HG03520 (cell line): ENCODE measurements around the gene AEBP2.

ENCODE experiments used
- ATAC-seq: cut with Tn5 transposase; IDR thresholded peaks from one replicate; pipeline ENCODE4 v1.9.1; 2021; ENCODE audit warnings: mild to moderate bottlenecking, moderate library complexity; ENCODE audit not compliant: unreplicated experiment

Gene AEBP2

DNA sequence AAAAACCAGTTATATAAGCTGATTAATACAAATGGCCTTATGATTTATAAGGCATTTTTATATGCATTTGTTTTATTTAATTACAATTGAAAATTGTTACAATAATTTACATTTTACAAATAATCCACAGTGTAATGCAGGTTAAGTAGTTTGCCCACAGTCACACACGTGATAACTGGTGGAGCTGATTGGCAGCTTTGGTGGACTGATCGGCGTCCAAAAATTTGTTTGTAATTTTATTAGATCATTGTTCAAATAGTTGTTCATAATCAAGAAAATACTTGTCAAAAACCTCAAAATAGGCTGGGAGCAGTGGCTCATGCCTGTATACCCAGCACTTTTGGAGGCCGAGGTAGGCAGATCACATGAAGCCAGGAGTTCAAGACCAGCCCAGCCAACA is 59.7 kb downstream of the AEBP2 start:
- ATAC-seq = no peak

DNA sequence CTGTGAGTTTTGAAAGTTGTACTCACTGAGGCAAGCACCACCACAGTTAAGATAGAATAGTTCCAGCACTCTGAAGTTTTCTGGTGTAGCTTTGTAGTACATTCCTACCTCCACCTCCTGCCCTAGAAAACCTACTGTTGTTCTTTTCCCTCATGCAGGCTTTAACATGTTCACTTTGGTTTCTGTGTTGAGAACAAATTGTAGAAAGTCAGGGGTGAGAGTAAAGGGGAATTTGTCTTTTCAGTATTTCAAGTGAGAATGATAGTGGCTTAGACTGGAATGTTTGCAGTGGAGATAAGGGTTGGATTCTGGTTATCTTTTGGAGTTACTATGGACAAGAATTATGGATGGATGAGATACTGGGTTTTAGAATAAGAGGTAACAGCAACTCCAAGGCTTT is 67.2 kb downstream of the AEBP2 start:
- ATAC-seq = no peak

DNA sequence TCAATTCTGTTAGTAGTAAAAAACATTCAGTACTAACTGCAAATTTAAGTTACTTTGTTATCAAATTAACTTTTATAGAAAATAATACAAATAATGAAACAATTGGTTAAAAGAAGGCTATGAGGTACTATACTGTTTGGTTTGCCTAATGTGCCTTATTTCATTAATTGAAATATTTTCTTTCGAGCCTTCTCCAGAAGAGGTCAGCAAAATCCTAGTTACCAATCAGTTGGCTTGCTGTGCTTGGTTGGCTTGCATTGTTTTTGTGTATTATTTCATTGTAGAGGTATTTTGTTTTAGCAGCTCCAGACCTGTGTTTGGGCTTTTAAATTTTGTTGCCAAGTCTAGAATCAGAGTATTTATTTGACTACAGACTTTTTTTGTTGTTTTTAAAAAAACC is 68.5 kb downstream of the AEBP2 start:
- no peak for ATAC-seq

DNA sequence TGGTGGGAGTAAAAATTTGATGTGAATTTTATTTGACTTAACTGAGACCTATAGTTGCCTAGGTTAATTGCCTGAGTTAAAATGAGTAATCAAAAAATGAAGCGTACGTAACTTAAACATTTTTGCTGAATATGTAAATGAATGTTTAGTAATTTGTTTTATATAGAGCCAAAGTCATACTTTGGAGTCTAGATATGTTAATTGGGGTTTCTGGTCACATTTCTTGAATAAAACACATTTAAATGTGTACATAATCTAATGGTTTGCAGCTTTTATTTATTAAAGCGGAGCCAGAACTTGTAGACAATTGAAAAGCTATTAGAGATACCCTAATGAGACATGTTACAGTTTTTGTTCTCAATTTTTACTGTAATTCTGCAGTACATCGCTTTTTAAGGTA is 71.2 kb downstream of the AEBP2 start:
- ATAC-seq = no peak

DNA sequence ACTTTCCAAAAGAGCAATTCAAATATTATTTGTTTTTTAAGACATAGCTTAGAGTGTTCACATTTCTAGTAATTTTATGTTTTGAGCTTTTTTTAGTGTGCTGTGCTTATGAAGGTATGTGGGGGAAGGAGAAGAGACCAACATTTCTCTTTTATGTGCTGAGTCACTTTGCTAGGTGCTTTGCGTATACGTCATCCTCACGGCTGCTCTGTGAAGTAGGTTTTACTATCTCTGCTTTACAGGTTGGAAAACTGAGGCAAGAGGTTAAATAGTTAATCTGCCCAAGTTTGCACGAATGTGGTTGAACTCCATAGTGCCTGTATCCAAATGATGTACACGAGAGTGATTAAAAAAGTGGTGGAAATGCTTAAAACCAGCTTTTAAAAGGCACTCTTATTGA is 75.9 kb downstream of the AEBP2 start:
- ATAC-seq = no peak

DNA sequence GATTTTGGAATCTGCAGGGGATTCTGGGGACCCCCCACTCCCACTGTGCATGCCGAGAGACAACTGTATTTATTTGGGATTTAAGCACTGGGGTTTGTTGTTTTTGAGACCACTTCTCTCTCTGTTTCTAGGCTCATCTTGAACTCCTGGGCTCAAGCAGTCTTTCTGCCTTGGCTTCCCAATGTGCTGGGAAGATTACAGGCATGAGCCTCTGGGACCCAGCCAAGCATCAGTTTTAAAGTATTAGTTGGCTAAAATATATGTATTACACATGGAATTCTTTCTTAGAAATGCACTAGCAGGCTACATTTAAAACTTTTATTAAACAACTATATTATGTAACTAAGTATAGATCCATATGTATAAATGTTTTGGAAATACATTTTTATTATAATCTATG is 78.3 kb downstream of the AEBP2 start:
- ATAC-seq = no peak

DNA sequence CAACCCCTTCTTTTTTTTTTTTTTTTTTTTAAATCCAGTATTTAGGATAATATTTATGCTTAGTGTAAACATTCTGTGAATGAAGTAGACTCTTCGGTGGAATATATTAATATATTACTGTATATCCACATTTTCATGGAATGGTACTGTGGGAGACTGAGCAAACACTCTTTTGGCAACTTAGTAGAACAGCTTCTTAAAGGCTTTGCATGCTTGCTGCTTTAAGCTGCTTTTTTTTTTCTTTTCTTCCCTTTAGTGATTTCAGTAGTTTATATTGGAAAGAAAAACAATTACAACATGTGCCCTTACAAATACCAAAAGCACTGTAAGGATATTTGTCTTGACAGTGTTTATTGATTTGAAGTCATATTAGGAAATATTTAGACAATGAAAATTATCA is 78.9 kb downstream of the AEBP2 start:
- ATAC-seq = no peak

DNA sequence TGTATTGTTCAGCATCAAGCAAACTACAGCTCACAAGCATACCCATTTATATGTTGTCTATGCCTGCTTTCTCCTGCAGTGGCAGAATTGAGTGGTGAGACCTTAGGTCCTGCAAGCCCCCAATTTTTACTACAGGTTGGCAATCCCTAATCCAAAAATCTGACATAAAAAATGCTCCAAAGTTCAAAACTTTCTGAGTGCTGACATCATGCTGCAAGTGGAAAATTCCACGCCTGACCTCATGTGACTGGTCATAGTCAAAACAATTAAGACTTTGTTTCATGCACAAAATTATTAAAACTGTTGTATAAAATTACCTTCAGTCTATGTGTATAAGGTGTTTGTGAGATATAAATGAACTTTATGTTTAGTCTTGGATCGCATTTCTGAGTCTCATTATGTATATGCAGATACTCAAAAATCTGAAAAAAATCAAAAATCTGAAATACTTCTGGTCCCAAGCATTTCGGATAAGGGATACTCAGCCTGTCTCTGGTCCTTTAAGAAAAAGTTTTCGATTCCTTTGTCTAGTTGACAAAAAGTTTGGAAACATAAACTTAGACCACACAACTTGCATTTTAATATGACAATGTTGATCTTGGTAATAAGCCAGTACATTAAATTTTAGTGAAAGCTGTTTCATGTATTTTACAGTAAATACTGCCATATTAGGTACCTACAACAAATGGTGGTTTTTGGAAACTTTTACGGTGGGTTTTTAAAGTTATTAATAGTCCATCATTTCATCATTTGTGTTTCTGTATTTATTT is 81.5 kb downstream of the AEBP2 start:
- no peak for ATAC-seq

DNA sequence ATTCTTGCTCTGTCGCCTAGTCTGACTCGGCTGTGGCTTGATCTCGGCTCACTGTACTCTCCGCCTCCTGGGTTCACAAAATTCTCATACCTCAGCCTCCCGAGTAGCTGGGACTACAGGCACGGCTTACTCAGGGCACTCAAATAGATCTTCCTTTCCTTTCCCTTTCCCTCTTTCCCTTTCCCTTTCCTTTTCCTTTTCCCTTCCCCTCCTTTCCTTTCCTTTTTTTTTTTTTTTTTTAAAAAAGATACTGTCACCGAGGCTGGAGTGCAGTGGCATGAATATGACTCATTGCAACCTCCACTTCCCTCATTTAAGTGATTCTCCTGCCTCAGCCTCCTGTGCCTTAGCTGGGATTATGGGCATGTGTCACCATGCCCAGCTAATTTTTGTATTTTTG is 86.0 kb downstream of the AEBP2 start:
- no peak for ATAC-seq

DNA sequence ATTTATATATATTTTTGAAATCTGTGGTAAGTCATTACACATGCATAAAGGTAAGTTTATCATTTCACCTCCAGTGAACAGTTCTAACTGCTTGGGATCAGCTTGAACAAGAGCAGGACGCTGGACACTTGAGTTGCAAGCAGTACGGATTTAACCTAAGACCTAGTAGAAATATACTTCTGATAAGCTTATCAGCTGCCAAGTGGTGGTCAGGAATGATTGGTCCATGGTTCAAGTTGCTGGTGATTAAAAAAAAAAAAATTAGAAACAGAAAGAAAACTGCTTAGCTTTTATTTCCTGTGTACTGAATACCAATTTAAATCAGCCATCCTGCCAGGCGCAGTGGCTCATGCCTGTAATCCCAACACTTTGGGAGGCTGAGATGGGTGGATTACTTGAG is 88.6 kb downstream of the AEBP2 start:
- no peak for ATAC-seq

DNA sequence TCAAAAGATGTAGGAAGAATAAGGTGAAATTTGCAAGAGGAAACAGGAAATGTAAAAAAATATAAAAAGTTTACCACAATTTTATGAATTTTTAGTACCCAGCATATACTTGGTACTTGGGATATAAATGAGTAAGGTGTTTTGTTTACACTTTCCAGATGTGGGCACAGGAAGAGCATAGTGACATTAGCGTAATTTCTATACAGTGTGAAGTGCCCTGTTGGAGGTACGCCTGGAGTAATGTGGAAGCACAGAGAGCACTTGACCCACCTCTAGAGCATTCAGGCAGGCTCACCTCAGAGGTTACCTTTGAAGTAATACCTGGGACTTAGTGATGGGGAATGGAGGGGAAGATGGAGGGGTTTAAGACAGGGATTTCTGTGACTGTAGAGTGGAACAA is 89.5 kb downstream of the AEBP2 start:
- no peak for ATAC-seq

DNA sequence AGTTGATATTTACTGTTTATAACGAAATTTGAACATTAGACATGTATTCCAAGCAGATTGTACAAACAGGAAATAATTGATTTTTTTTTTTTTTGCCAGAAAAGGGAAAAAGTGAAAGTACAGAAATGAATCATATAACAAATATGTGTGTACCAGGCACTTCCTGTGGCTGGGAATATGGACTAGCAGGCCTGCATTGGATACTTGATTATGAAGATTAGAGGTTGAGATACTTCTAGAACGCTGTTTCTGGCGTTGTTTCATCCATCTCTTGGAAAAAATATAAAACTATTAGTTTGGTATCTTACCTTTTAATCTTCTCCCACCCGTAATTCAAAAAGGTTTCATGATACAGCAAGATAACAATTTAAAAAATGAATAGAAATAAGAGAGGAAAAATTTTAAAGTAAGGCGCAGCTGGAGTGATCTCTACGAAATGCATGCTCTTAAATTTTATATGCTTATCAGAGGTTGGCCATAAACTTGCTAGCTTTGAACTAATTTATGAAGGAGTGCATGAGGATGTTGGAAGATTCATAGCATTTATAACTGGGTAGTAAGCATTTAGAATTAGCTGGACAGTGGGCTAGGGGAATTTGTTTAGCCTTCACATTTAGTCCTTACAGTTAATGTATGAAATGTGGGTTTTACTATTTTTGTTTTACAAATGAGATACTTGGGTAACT is 90.8 kb downstream of the AEBP2 start:
- ATAC-seq = no peak

DNA sequence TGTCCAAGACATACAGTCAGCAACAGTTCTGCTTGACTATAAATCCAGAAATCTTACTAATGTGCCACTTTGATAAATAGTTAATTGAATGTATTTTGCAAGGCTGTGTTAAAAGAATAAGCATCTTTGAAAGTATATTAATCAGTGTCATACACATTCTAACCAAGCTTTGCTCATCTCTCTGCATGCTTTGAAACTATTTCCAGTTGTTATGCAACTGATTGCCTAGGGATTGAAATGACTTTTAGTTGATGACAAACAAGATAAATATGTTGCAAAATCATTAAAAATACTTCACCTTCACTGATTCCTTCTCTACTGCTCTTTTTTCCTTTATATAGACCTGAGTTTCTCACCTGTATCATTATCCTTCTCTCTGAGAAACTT is 91.3 kb downstream of the AEBP2 start:
- no peak for ATAC-seq

DNA sequence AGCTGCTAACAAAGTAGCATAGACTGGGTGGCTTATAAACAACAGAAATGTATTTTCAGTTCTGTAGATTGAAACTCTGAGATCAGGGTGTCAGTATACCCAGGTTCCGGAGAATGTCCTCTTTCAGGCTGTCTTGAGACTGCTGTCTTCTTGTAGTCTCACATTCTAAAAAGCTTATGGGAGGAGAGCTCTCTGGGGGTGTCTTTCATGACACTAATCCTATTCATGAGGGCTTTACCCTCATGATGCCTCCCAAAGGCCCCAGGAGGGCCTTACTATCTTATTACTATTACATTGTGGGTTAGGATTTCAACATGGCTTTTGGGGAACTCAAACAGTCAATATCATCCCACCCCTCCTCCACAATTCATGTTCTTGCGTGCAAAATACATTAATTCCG is 94.3 kb downstream of the AEBP2 start:
- ATAC-seq = no peak

DNA sequence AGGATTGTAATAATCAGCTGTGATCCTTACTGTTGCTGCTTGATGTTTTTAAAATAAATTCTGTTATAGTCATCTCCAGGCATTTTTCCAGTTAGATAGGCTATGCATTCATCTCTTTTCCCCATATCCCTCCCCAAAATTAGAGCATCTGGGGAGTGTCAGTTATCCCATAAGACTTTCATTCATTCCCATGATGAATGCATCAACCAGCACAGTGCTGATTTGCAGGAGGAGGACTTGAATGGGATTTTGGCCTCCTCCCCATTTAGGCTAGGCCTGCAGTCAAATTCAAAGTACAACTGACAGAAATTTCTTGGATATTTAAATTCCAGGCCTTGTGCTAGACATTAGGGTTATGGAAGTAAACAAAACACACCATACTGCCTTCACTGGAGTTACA is 99.8 kb downstream of the AEBP2 start:
- no peak for ATAC-seq

DNA sequence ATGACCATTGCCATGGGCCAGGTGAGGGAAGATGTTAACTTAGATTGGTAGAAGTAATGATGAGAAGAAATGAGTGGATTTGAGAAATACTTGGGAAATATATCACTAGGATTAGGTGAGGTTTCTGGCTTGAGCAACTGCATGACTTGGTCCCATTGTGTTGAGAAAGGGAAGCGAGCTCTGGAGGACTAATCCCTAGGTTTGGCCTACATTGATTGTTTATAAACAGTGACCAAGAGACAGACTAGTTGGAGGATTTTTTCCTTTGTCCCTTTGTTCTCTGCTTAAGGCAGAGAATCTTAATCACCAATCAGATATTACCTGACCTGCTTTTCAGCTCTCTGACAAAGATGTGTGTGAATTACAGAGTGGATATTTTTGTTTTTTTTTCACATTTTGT is 100.5 kb downstream of the AEBP2 start:
- no peak for ATAC-seq

DNA sequence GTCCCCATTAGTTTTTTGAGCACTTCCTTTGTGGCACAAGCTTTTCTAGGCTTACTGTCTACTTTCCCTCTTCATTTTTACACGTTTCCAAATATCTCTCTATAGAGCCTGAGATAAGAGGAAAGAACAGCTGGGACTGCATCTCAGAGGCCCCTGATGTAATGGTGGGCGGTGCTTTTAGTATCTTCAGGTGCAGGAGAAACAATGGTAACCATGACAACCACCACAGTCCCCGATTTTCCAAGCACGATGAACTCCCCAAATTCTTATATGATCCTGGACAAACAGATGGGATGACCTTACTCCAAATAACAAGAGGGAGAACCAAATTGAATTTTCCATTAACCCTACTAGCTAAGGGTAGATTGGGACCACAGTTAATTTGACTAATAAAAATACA is 103.3 kb downstream of the AEBP2 start:
- ATAC-seq = no peak

DNA sequence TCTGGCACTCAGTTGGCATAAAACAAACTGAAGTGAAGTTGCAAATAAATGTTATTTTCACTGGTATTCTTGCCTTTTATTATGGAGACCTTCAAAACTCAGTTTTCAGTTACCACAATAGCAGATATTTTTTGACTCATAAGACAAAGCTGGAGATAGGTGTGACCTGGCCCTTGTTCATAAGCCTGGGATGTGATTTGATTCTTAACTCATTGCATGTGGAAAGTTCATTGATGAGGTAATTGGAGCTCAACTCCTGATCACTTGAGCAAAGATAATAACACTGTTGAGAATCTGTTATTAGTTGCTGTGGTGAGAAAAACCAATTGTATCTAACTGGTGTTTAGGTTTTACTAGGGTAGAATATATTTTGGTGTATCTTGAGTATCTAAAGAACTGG is 105.1 kb downstream of the AEBP2 start:
- ATAC-seq = no peak

DNA sequence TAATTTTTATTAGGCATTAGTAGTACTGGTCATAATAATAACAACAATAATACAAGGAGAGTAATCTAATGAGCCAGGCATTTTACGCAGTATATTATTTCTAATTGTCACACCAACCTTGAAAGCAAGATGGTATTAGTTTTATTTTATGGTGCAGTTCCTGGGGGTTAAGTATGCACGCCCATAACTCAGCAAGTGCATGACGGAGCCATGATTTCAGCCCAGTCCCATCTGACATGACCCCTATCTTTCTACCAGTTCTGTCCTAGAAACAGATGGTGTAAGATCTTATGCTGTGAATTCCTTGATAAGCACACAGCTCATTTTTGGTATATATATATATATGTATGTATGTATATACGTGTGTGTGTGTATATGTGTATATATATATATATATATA is 106.0 kb downstream of the AEBP2 start:
- ATAC-seq = no peak

DNA sequence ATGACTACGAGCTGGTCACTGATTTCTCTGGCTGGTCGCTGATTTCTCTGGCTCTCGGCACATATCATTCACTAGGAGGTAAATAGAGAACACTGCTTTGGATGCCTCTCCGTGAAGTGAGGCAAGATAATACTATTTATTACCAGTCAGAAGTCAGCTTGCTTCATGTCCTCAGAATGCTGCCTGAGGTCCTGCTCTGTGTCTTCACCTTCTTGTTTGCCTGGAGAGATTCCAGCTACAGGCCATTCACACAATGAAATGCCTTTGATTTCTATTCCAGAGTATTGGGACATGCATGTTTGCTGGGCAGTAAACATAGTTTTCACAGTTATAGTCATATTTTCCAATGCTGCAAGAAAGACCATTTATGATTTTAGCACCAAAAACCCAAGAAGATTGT is 106.7 kb downstream of the AEBP2 start:
- no peak for ATAC-seq

DNA sequence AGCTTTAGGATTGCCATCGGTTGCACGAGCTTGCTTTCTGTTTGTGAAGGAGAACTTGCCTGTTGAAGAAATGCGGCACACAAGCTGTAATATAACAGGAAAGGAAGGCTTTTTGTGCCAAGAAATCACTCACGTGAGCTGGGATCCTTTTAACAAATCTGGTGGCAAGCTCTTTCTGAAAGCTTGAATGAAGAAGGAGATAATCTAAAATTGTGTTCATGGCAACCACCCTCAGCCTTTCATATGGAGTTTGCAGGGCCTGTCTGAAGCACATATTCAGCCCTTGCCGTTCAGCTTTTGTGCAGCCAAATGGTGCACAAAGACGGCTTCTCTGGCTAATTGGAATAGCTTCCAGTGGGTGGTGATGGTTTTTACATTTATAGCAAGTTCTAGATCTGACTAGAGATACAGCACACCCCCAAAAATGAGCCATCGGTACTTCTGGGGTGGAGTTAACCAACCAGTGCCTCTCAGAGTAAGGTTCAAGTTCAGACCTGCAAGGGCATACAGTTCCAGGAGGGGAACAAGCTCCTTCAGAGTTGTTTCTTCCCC is 107.4 kb downstream of the AEBP2 start:
- no peak for ATAC-seq

DNA sequence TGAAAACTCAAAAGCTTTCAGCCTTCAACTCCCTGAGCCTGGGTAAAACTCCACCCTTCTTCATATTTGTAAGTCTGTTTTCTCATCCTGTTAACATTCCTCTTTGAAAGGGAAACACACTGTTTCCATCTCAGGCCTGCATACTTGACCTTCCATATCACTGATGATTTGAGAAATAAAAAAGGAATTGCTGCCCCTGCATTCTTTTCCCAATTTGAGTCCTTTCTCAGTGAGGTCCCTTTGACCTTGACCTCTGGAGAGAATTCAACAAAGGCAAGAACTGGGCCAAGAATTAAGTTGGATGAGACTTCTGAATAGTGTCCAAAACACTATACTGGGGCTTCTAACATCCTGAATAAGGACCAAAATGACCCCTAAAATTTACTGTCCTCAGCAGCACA is 108.0 kb downstream of the AEBP2 start:
- ATAC-seq = no peak

DNA sequence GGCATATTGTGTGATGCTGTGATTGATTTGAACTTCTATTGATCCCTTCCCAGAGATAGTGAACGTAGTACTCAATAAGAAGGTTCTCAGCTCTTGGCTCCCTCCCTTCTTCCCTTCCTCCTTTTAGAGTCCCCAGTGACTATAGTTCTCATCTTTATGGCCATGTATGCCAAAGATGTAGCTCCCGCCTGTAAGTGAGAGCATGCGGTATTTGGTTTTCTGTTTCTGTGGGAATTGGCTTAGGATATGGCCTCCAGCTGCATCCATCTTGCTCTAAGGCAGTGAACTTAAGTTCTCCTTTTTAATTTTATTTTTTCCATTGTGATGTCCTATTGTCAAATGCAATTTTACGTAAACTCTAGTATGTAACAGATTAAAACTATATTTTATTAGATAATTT is 109.5 kb downstream of the AEBP2 start:
- no peak for ATAC-seq
